Brain pericyte (primary cell): Measurements from ENCODE around the gene SMARCA5.

Experiments
- DNase-seq: peaks from one replicate; pipeline ENCODE4 v3.0.0-alpha.2; 2012; ENCODE audit warnings: low read depth, low spot score

Gene SMARCA5

GRCh38 chr4:143531788-143532491 is 18.4 kb downstream of the SMARCA5 start:
- no peak for DNase-seq

- DNase-seq: no peak
Observed at GRCh38 chr4:143538979-143539669, 25.6 kb downstream of the SMARCA5 start.

GRCh38 chr4:143539670-143540023 is 26.1 kb downstream of the SMARCA5 start:
- DNase-seq: no peak

GRCh38 chr4:143549928-143550327 is 36.4 kb downstream of the SMARCA5 start:
- DNase-seq: no peak

GRCh38 chr4:143554728-143555597 is 41.5 kb downstream of the SMARCA5 start:
- DNase-seq: no peak

- no peak for DNase-seq
Observed at GRCh38 chr4:143555676-143556075, 42.2 kb downstream of the SMARCA5 start.

- no peak for DNase-seq
Observed at GRCh38 chr4:143558286-143558685, 44.8 kb downstream of the SMARCA5 start.

GRCh38 chr4:143558823-143559756 is 45.6 kb downstream of the SMARCA5 start:
- DNase-seq: peak; percentile 32

- DNase-seq: no peak
Observed at GRCh38 chr4:143559757-143560147, 46.2 kb downstream of the SMARCA5 start.

- no peak for DNase-seq
Observed at GRCh38 chr4:143564472-143564871, 51.0 kb downstream of the SMARCA5 start.

GRCh38 chr4:143575331-143575730 is 61.8 kb downstream of the SMARCA5 start:
- DNase-seq: no peak

GRCh38 chr4:143581331-143581946 is 67.9 kb downstream of the SMARCA5 start:
- DNase-seq: no peak

- DNase-seq: no peak
Observed at GRCh38 chr4:143585548-143585947, 72.0 kb downstream of the SMARCA5 start.

GRCh38 chr4:143586080-143586479 is 72.6 kb downstream of the SMARCA5 start:
- DNase-seq: no peak

- no peak for DNase-seq
Observed at GRCh38 chr4:143587703-143588102, 74.2 kb downstream of the SMARCA5 start.

- DNase-seq: no peak
Observed at GRCh38 chr4:143597276-143597675, 83.8 kb downstream of the SMARCA5 start.

GRCh38 chr4:143598816-143599215 is 85.3 kb downstream of the SMARCA5 start:
- DNase-seq: no peak

GRCh38 chr4:143599827-143600226 is 86.3 kb downstream of the SMARCA5 start:
- DNase-seq: no peak

GRCh38 chr4:143606480-143606879 is 93.0 kb downstream of the SMARCA5 start:
- DNase-seq: no peak
